MG63 (cell line): Measurements from ENCODE around the gene C5orf15. TPM values are rescaled to one million over a fixed set of nuclear protein-coding genes. Genes with fewer than 3 reads are reported as not detected.
"Not testable (repeated sequence)": the region's sequence is repeated elsewhere in the genome, so short reads cannot be mapped to it uniquely, and the experiment has no call there.

Experiments used
- DNase-seq: peaks from one replicate; pipeline ENCODE4 v3.0.0-alpha.2; 2020
- H3K27me3 ChIP-seq: fragments of 250-450 bp; sonication (Bioruptor Pico); 2 replicates; pipeline ENCODE4 v1.5.1; 2020; ENCODE audit warnings: mild to moderate bottlenecking, moderate library complexity
- H3K36me3 ChIP-seq: fragments of 250-450 bp; sonication (Bioruptor Pico); 2 replicates; pipeline ENCODE4 v1.5.1; 2020; ENCODE audit warnings: mild to moderate bottlenecking, moderate library complexity
- H3K4me3 ChIP-seq: fragments of 250-450 bp; sonication (Bioruptor Pico); 2 replicates; pipeline ENCODE4 v1.5.1; 2020; ENCODE audit warnings: mild to moderate bottlenecking, moderate library complexity
- H3K9me3 ChIP-seq: fragments of 250-450 bp; sonication (Bioruptor Pico); 2 replicates; pipeline ENCODE4 v1.5.1; 2020; ENCODE audit warnings: mild to moderate bottlenecking, moderate library complexity
- total RNA-seq: library from RNA; depleted of rRNA; stranded (reverse); fragments of >200 nt; shearing (Covaris generic); gene quantifications from 2 replicates; pipeline ENCODE4 v1.2.3, GENCODE V29; 2014; ENCODE audit warnings: low replicate concordance

C5orf15 gene
- total RNA-seq, 1 experiment from 2014 or later = 96.2 TPM

- DNase-seq = peak; percentile 91
- Histone ChIP-seq H3K36me3 (peaks cover 35% of the 10 kb centered on the region), H3K27me3 (no peaks in the 10 kb centered on the region), H3K9me3 (no peaks in the 10 kb centered on the region), H3K4me3 (no peak overlapping the region)
Observed at GRCh38 chr5:133952729-133953567, 15.5 kb downstream of the C5orf15 start.

DNA sequence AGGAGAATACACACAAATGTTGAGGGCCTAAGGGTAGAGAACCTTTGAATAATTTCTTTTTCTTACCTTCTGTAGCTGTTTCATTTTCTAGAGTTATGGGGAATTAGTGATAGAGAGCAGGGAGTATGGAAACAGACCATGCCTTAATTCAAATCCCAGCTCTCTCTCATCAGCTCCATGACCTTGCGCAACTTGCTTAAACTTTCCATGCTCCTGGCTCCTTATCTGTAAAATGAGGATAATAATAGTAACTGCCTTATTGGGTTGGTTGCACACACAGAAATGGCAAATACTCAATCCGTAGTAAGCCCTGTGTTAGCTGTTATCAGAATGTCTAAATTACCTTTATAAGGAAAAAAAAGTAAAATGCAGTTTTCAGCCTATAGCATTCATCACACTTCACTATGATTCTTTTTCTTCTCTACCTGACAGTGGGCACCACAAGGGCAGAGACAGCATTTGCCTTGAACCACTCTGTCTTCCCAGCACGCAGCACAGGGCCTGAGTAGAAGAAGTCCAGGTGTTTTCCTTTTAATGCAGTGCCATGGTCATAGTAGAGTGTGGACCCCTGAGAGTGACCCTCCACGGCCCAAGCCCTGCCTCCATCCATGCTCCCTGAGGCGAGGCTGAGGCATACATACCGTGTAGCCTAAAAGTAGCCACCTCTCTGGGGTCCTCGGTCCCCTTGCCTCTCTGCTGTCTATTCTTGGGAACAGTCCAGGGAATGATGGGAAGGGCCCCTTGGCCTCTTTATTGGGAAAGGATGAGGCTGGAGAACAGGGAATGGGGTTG is 17.4 kb downstream of the C5orf15 start:
- DNase-seq = no peak
- no peaks in the 10 kb centered on the region for H3K9me3 ChIP-seq

GRCh38 chr5:133948721-133949120 is 19.7 kb downstream of the C5orf15 start:
- no peak for DNase-seq
- H3K4me3 ChIP-seq = no peak overlapping the region
- H3K36me3 ChIP-seq = no peaks in the 10 kb centered on the region
- no peaks in the 10 kb centered on the region for H3K9me3 ChIP-seq
- no peaks in the 10 kb centered on the region for H3K27me3 ChIP-seq

More for the DNA sequence above, 17.4 kb downstream of the C5orf15 start:
- Histone ChIP-seq H3K4me3 (no peak overlapping the region), H3K36me3 (peaks cover 18% of the 10 kb centered on the region), H3K27me3 (no peaks in the 10 kb centered on the region)

DNA sequence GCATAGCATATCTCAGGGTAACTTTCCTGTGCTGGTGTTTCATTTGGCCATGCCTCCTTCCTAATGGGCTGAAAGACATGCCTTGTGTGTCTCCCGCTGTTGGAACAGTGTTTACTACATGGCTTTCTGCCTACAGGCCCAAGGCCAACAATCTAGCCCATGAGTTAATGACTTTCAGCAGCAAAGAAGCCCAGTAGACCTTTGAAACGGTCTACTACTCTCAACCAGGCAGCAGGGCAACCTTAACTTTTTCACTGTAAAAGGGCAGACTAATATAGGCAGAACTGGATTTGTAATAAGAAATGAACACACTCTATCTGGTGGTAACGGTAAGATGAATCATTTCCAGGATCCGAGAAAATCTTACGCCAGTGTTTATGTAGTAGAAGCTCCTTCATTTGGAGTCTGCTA is 21.0 kb downstream of the C5orf15 start:
- H3K27me3 ChIP-seq = no peaks in the 10 kb centered on the region
- DNase-seq = peak; percentile 49
- no peak overlapping the region for H3K4me3 ChIP-seq
- no peaks in the 10 kb centered on the region for H3K36me3 ChIP-seq
- no peaks in the 10 kb centered on the region for H3K9me3 ChIP-seq

- Histone ChIP-seq H3K36me3 (no peaks in the 10 kb centered on the region), H3K4me3 (no peak overlapping the region), H3K27me3 (no peaks in the 10 kb centered on the region), H3K9me3 (no peaks in the 10 kb centered on the region)
- DNase-seq = no peak
Observed at GRCh38 chr5:133945568-133945967, 22.9 kb downstream of the C5orf15 start.

DNA sequence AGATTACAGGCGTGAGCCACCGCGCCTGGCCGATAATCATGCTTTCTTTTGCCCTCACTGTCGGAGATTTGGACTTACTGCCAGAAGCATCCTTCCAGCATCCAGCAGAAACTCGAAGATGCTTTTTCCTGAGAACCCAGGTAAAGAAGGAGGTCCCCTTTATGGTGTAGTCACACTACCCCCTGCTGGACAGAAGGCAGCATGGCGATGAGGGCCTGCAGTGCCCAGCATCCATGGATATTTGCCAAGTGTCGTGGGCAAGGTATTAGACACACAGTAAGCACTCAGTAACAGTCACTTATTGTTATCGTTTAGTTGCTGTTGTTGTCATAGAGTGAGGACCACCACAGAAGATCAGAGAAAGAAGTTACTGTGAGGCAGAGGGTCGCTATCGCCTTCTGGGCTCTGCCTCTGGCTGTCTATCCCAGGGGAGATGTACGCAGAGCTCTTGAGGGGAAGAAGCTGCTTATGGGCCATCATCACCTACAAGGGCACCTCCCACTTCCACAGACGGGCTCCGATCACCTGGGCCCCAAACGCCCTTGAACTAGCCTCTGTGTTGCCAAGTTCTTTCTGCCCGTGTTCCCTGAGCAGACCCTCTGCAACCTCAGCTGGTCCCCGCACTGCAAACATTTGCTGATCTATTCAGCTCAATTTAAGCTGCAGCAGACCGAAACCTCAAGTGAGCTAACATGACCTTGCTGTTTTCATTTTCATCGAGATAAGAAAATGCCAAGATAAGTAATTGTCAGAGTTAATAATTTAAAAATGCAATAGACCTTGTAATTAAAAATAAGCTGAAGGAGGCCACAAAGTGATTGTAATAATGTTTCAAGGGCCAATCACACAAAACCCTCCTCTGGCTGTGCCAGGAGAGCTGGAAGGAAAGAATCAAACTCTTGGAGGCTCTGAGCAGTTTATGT is 23.9 kb downstream of the C5orf15 start:
- Histone ChIP-seq H3K36me3 (no peaks in the 10 kb centered on the region), H3K9me3 (no peaks in the 10 kb centered on the region), H3K4me3 (no peak overlapping the region), H3K27me3 (no peaks in the 10 kb centered on the region)
- DNase-seq = peak; percentile 48

GRCh38 chr5:133943475-133943817 is 25.0 kb downstream of the C5orf15 start:
- DNase-seq = no peak
- no peak overlapping the region for H3K4me3 ChIP-seq
- H3K9me3 ChIP-seq = no peaks in the 10 kb centered on the region
- H3K36me3 ChIP-seq = no peaks in the 10 kb centered on the region
- H3K27me3 ChIP-seq = no peaks in the 10 kb centered on the region

GRCh38 chr5:133942614-133943474 is 25.6 kb downstream of the C5orf15 start:
- Histone ChIP-seq H3K9me3 (no peaks in the 10 kb centered on the region), H3K27me3 (no peaks in the 10 kb centered on the region), H3K36me3 (no peaks in the 10 kb centered on the region), H3K4me3 (no peak overlapping the region)
- no peak for DNase-seq

DNA sequence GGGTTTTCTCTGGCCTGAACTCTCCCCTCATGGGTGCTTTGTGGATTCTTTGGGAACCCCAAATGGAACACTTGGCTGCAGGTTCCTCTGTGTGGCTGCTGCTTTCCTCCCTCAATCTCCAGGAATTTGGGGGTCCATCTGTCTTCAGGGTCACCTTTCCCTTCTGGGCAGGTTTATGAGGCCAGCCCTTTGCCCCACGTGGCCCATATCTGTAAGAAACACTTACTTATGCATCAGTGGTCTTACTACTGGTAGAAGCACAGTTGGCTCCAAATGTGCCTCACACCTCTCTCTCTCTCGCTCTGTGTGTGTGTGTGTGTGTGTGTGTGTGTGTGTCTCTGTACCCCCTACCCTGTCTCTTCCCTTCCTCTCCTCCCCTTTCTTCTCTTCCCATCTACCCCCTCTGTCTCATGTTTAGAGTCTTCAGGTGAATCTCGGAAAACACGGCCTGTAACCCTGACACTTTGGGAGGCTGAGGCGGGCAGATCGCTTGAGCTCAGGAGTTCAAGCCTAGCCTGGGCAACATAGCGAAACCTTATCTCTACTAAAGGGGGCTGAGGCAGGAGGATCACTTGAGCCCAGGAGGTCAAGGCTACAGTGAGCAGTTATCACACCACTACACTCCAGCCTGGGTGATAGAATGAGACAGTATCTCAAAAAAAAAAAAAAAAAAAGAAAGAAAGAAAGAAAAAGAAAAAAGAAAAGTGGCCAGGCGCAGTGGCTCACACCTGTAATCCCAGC is 26.8 kb downstream of the C5orf15 start:
- H3K9me3 ChIP-seq = 0 out of 2 replicates have a peak, but pooled peaks cover 2% of the 10 kb centered on the region
- no peaks in the 10 kb centered on the region for H3K36me3 ChIP-seq
- DNase-seq = no peak
- H3K4me3 ChIP-seq = no peak overlapping the region
- H3K27me3 ChIP-seq = no peaks in the 10 kb centered on the region

DNA sequence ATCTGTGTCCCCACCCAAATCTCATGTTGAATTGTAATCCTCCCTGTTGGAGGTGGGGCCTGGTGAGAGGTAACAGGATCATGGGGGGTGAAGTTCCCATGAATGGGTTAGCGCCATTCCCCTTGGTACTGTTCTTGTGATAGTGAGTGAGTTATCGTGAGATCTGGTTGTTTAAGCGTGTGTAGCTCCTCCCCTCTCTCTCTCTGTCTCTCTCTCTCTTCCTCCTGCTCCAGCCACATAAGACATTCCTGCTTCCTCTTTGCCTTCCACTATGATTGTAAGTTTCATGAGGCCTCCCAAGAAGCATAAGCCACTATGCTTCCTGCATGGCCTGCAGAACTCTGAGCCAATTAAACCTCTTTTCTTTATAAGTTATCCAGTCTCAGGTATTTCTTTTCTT is 28.8 kb downstream of the C5orf15 start:
- no peaks in the 10 kb centered on the region for H3K27me3 ChIP-seq
- 0 out of 2 replicates have a peak, but pooled peaks cover 2% of the 10 kb centered on the region for H3K9me3 ChIP-seq
- no peak for DNase-seq
- no peak overlapping the region for H3K4me3 ChIP-seq
- no peaks in the 10 kb centered on the region for H3K36me3 ChIP-seq

DNA sequence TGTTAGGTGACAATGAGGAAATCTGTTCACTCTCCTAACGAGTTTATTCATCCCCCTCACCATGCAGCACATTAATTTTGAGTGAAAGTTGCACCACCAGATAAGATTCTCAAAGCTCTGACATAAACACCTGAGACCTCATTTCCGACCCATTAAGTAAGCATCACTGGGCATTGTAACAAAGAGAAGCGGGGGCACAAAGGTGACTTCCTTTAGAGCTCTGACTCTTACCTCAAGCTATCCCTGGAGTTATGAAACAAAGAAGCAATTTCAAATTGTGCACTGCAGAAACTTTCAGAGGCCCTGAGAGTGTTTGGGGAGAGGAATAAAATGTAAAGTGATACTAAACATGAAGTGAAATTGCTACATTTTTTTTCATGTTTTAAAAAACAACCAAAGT is 29.5 kb downstream of the C5orf15 start:
- no peak for DNase-seq
- 0 out of 2 replicates have a peak, but pooled peaks cover 2% of the 10 kb centered on the region for H3K9me3 ChIP-seq
- H3K36me3 ChIP-seq = no peaks in the 10 kb centered on the region
- no peak overlapping the region for H3K4me3 ChIP-seq
- no peaks in the 10 kb centered on the region for H3K27me3 ChIP-seq

DNA sequence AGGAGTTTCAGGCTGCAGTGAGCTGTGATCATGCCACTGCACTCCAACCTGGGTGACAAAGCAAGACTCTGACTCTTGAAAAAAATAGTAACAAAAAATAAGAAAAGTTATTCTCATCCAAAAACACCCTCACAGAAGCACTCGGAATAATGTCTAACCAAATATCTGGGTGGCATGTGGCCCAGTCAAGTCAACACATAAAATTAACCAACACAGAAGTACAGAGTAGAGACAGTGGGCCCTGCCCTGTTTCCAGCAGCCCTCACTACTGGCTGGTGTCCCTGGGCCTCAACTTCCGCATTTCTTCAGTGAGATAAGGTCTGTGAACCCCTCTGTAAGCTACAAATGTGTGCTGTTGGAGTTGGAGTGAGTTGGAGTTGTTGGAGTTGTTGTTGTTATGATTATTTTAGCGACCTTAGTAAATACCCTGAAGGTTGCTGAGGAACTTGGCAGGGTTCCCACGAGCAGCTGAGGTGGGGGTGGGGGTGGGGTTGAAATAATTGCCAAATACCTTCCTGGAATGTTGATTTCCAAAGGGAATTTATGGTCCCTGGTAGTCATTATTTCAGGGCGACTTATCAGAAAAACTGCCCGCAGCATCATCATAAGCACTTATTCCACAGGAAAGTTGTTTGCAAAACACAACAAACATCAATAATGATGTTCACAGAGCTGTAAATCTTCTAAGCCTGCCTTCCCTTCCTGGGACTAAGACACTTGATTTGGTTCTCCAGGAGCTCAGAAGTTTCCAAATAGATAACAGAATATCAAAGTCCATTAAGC is 30.2 kb downstream of the C5orf15 start:
- DNase-seq = no peak
- H3K4me3 ChIP-seq = no peak overlapping the region
- 0 out of 2 replicates have a peak, but pooled peaks cover 2% of the 10 kb centered on the region for H3K9me3 ChIP-seq
- H3K27me3 ChIP-seq = no peaks in the 10 kb centered on the region
- H3K36me3 ChIP-seq = no peaks in the 10 kb centered on the region

GRCh38 chr5:133937628-133938027 is 30.8 kb downstream of the C5orf15 start:
- H3K36me3 ChIP-seq, H3K27me3 ChIP-seq, H3K9me3 ChIP-seq, DNase-seq, H3K4me3 ChIP-seq: not testable (repeated sequence)

GRCh38 chr5:133936651-133937015 is 31.8 kb downstream of the C5orf15 start:
- no peaks in the 10 kb centered on the region for H3K36me3 ChIP-seq
- DNase-seq = no peak
- H3K9me3 ChIP-seq = 0 out of 2 replicates have a peak, but pooled peaks cover 2% of the 10 kb centered on the region
- no peak overlapping the region for H3K4me3 ChIP-seq
- no peaks in the 10 kb centered on the region for H3K27me3 ChIP-seq
